Activated CD8-positive, alpha-beta memory T cell treated with anti-CD3 and anti-CD28 coated beads for 1 hour (primary cell): ENCODE results near the gene CPZ.
"Not testable (repeated sequence)": the region's sequence is repeated elsewhere in the genome, so short reads cannot be mapped to it uniquely, and the experiment has no call there.

Experiments used
- DNase-seq, 2 donors: peaks; one replicate each; pipeline ENCODE4 v3.0.0-alpha.2; 2020; ENCODE audit warnings: low read depth in 1 of 2; ENCODE audit errors: extremely low read depth in 1 of 2

CPZ gene

DNA sequence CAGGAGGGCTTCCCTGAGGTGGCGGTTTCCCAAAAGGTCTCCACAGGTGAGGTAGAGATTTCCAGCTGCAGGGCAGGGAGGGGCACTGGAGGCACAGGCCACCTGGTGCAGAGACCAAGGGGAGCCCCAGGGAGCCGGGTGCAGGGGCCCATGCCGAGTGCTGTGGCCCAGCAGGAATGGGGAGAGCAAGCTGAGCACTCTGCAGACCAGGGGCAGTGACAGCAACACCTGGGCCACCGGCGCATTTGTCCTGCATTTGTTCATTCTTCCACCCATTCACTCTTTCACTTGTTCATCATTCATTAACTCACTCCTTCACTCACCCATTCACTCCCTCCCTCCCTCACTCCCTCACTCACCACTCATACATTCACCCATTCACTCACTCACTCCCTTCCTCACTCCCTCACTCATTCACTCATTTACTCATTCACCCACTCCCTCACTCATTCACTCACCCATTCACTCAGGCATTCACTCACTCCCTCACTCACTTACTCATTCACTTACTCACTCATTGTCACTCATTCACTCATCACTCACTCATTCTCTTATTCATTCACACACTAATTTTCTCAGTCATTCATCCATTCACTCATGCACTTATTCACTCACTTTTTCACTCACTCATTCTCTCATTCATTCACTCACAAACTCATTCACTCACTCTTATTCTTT, 16.3 kb downstream of the CPZ start:
- no peak for DNase-seq

DNA sequence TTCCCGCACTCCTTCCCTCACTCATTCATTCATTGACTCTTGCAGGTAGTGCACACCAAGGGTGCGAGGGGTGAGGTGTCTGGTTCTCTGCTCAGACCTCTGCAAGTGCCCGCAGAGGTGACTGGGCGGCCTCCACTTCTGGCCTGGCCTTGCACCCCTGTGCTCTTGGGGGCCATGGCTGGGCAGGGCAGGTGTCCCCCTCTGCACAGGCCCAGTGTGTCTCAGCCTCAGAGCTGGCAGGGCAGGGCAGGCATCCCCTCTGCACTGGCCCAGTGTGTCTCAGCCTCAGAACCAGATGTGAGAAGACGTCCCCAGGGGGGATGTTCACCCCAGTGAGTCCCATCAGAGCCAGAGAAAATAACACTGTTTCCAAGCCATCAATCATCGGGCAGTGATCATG, 16.8 kb downstream of the CPZ start:
- DNase-seq, result no peak

DNA sequence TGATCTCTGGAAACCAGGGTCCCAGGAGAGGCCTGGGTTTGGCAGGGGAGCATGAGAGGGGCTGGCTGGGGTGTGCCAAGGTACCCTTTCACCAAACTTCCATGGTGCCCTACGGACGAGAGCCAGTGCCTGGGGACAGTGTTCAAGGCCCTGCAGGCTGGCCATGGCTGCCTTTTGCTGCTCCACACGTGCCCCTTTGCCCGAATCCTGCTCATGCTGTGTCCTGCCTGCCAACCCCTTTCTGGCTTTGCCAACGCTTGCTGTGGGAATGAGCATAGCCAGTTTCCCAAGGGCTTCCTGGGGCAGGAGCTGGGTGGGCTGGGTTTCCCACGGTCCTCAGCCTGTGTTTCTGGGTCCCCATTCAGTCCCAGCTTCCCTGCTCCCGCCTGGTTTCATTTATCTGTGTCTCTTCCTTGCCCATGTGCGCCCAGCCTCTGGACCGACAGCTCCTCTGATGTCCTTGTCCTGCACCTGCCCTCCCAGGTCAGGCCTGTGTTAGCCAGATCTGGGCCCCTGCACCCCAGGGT, 17.3 kb downstream of the CPZ start:
- no peak for DNase-seq

DNA sequence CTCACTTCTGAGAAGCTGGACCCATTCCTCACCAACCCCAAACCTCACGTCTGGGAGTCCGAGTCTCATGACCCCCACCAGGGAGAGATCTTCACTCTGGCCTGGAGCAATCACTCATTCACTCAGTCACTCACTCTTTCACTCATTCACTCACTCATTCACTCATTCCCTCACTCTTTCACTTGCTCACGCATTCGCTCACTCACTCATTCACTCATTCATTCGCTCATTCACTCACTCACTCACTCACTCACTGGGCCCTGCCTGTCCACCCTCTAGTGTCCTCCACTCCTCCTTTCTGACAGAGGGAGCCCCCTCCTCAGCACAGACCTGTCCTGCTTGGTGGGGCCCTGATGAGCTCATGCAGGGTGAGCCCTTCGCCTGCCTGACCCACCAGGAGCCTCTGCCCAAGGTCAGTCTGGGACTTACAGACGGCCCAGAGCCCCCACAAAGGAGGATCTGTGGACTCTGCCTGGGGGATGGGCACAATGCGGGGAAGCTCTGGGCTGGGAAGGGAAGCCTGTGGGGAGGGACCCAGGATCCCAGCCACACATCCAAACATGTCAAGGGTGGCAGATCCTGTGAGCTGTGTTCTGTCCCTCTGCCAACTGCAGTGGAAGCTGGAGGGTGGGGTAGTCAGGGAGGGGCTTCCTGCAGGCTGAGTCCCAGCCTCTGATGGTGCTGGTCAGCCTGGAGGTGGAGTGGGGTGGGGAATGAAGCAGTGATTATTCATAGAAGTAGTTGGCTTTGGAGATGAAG, 18.5 kb downstream of the CPZ start:
- no peak for DNase-seq

DNA sequence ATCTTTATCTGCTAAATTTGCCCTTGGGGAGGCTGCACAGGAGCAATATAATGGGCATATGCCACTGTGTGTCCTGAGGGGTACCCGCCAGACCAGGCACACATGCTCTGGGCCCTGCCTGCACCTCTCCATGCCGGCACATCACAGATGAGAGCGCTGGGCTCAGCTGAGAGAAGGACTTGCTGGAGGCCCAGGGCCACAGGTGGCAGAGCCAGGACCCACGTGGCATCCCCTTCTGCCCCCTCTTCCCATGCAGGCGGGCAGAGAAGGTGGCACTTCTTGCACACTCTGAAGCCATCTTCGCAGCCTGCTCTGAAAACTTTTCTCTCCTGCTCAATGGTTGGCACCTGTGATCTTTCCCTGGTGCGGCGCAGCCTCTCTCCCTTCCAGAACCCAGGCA, 20.1 kb downstream of the CPZ start:
- DNase-seq, result no peak

DNA sequence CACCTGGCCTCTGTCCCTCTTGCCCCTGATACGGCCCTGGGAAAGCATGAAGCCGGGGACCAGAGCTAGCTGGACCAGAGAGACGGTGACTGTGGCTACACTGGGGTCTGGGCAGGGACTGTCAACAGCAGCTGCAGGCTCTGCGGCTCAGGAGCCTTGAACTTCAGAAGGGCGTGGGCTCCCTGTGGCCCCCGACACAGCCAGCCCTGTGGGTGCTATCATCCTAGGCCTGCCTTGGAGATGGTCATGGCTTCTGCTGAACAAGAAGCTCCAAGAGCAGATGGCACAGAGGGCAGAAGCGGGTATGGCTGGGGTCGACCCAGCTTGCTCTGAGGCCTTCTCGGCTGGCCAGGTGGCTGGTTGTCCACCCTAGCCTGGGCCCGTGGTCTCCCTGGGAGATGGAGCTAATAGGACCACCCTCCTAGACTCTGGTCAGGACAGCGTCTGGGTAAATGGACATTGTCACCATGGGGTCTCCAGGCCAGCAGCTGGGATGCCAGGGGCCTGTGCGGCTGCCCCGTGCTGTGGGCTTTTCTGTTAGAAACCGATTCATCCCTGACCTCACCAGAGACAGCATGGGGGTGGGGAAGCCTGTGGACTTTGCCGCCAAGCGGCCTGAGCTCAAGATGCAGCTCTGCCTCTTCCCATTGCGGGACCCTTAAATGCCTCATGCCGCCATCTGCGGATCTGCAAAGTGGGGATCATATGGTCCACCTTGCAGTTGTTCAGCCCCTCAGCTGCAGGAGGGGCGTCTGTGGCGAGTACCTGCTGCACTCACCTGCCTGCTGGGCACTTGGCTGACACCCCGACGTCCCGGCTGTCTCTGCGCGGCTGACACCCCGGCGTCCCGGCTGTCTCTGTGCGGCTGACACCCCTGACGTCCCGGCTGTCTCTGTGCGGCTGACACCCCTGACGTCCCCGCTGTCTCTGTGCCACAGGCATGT, 21.1 kb downstream of the CPZ start:
- no peak for DNase-seq

DNA sequence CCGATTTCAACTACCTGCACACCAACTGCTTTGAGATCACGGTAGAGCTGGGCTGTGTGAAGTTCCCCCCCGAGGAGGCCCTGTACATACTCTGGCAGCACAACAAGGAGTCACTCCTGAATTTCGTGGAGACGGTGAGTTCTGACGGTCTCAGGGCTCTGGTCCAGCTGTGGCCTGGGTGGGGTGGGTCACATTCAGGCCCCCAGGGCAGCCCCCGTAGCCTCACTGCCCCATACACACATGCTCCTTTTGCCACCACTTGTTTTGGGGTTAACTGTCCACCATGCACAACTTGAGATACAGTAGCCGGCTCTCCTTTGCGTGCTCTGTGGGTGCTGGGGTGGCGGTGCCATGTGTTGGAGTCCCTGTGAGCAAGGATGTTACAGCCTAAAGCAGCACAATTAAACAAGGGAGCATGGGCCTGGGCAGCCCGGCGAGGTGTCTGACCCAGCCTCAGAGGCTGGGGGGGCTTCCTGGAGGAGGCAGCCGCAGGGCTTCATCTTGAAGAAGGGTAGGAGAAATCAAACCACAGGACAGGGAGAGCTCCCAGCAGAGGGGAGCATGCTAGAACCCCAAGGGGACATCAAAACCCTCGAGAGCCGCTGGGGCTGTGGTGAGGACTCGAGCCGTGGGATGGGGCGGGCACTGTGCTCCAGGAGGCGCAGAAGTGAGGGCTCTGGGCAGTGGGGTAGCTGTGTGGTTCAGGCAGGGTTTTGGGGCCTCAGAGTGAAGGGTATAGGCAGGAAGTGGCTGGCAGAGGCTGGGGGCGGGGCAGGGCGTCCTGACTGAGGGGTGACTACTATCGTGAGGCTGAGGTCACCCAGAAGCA, 22.0 kb downstream of the CPZ start:
- DNase-seq, result no peak

DNA sequence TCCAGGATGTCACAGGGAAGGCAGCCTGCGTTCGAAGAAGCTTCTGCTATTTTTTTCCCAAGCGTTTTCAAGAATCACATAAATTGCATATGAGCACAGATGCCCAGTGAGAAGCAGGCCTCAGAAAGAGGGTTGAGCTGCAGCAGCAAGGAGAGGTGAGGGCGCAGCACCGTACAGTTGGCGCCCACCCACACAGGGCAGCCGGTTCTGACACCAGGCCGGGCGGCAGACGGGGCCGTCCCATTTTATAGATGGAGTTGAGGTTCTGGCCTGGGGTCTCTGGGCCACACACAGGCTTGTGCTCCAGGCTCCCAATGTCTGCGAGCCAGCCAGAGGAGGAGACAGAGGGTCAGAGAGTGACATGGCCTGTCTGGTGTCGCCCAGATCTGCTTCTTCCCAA, 22.8 kb downstream of the CPZ start:
- no peak for DNase-seq

DNA sequence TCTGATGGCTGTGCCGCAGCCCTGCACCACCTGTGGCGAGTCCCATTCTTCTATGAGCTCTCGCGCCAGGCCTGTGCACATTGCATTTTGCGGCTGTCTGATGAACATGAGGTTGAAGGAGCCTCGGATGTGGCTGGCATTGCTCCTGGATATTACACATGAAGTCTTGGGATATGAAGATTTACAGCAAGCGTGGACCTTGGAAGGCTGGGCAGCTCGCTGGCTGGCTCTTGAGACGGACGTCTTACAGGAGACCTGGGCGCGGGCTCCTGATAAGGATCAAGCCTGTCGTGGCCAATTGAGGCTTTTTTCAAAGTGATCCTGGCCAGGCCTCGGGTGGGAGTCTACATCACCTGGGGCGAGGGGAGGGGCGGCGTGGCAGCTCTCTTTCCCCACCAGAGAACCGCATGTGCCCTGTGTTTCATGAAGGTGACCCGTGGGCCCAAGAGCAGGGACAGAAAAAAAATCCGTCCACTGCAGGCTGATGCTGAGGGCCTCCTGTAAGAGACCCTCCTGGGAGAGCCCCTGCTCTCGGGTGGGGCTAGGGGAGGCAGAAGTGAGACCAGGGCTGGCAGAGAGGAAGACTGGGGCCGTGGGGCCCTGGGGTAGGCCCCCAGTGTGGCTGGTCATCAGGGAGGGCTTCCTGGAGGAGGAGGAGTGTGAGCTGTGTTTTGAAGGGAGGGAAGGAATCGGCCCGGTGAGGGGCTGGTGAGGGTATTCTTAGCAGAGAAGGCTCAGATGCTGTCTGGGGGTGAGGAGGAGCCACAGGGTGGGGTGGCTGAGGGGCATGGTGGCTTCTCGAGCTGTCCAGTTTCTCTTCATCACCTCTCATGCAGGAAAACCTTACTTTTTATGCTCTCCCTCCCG, 23.6 kb downstream of the CPZ start:
- no peak for DNase-seq

DNA sequence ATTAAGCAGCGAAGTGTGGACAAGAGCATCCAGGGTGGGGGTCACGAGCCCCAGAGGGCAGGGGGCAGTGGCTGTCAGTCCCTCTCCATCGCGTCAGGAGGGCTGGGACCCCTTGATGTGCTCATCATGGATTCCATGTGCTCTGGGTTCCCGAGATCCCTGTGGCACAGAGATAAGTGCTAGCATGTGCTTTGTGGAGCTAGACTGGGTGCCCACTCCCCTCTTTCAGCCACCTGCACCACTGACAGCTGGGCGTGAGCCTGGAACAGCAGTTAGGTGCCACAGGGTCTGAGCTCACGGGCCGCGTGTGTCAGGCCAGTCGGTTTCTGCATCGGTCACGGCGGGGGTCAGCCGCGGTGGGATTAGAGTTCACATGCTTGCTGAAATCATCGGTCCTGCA, 24.3 kb downstream of the CPZ start:
- no peak for DNase-seq

DNA sequence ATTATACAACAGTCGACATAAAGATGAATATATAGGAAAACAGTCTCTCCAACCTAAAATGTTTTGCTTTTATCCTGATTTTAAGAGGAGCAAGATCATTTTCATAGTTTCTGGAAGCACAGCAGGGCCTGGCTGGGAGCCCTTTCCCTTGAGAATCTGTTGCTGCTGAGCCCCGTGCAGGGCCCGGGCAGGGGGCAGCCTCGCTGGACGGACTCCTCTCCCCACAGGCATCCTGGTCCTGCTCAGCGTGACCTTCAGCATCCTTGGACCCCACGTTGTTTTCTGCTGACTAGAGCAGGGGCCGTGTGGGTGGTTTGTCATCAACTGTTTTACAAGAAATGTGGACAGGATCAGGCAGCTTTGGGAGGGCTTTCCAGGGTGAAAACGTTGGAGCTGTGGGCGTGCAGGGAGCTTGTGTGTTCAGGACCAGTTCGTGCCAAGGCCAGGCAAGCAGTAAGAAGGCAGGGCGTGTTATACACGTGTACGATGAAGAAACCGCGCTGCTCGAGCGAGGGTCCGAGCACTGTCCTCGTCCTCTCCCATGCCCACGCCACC, 25.0 kb downstream of the CPZ start:
- no peak for DNase-seq

DNA sequence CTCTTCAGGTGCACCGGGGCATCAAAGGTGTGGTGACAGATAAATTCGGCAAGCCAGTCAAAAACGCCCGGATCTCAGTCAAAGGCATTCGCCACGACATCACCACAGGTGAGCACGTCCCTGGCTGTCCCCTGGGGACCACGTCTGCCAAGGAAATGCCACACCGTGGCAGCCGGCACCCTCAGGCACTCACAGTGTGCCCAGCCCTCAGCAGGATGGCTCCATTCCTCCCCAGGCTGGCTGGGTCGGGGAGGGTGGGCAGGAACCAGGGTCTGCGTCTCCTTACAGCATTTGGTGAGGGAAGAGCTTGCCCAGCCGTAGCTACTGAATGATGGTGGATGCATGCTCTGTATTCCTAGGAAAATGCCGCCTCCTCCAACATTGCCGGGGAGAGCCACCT, 25.9 kb downstream of the CPZ start:
- no peak for DNase-seq

DNA sequence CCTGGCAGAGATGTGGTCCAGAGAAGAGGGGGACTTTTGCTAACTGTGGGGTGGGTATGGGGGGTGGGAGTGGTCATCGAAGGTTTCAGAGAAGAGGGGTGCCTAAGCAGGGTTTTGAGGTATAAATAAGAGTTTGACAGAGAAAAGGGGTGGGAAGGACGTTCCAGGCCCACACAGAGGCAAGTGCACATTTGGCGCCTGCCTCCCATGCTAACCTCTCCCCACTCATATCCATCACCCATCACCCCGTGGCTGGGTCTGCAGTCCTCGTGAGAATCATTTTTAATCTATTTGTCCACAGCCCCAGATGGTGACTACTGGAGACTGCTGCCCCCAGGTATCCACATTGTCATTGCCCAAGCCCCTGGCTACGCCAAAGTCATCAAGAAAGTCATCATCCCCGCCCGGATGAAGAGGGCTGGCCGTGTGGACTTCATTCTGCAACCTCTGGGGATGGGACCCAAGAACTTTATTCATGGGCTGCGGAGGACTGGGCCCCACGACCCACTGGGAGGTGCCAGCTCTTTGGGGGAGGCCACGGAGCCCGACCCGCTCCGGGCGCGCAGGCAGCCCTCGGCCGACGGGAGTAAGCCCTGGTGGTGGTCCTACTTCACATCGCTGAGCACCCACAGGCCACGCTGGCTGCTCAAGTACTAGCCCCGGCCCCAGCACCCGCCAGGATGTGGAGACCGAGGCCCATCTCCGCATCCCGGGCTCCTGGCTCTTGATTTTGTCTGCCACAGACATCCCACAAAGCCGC, 26.6 kb downstream of the CPZ start:
- no peak for DNase-seq

DNA sequence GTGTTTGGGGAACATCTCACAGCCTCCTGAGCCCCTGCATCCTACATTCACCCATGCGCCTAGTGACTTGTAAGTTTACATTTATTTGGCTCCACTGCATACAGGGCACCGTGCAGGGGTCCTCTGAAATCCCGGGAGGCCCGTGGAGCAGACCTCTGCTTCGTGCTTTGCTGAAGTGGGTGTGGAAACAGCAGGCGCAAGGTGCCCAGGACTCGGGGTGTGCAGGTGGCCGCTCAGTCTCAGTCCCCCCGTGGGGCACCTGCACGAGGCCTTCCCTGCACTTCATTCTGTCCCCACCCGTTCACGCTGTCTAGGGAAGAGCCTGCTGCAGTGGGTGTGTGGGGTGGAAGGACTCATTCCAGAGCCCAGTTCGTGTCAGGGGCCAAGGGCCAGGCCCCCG, 28.6 kb downstream of the CPZ start:
- DNase-seq, result not testable (repeated sequence)

DNA sequence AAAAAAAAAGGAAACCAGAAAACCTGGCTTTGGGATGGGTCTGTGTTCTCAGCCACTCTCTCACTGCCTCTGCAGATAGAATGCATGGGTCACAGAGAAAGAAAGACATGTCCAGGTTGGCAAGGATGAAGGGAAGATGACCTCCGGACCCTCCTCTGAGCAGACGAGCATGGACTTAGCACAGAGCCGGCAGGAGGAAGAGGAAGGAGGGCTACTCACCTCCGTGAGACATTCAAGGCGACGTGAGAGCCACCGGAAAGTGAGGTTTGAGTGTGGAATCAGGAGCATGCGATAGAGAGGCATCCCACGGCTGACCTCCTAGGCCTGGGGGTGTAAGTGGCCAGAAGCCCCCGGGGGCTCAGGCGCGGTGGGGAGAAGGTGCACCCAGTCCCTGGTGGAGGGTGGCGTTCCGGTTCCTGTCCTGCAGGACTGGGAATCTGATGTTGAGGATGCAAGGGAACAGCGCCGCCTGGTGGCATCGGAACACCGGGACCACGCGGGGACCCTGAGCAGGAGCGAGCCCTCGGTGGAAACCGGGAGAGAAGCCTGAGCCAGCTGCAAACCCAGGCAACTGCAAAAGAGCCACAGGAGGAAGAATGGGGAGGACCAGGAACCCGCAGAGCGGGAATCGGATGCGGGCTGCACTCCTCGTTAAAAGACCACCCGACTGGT, 32.2 kb downstream of the CPZ start:
- not testable (repeated sequence) for DNase-seq

DNA sequence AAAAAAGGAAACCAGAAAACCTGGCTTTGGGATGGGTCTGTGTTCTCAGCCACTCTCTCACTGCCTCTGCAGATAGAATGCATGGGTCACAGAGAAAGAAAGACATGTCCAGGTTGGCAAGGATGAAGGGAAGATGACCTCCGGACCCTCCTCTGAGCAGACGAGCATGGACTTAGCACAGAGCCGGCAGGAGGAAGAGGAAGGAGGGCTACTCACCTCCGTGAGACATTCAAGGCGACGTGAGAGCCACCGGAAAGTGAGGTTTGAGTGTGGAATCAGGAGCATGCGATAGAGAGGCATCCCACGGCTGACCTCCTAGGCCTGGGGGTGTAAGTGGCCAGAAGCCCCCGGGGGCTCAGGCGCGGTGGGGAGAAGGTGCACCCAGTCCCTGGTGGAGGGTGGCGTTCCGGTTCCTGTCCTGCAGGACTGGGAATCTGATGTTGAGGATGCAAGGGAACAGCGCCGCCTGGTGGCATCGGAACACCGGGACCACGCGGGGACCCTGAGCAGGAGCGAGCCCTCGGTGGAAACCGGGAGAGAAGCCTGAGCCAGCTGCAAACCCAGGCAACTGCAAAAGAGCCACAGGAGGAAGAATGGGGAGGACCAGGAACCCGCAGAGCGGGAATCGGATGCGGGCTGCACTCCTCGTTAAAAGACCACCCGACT, 37.8 kb downstream of the CPZ start:
- not testable (repeated sequence) for DNase-seq

DNA sequence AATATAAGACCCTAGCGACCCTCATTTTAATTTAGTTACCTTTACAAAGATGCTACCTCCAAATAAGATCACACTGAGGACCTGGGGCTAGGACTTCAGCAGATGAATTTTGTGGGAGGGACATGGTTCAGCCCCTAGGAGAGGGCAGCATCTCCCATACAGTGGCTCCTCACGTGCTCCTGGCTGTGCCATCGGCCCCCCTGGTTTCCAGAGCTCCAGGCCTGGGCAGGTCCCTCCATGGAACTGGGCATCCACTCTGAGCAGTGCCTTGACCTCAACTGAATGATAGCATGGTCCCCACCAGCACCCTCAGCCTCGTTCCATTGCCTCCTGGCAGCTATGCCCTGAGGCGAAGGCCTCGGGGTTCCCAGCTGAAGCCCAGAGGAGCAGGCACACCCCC, 39.3 kb downstream of the CPZ start:
- not testable (repeated sequence) for DNase-seq
